GM19452 (cell line): ENCODE data around the gene ARHGAP26.
A peak's percentile ranks its signal among the peaks of the same experiment; 100 is the strongest.

ENCODE experiments used
- ATAC-seq: cut with Tn5 transposase; IDR thresholded peaks from one replicate; pipeline ENCODE4 v1.9.1; 2021; ENCODE audit not compliant: unreplicated experiment

ARHGAP26 gene

GRCh38 chr5:143229896-143230675, 459.9 kb downstream of the ARHGAP26 start:
- peak; percentile 87 for ATAC-seq

- ATAC-seq = peak; percentile 2
Measured at GRCh38 chr5:143230676-143230996, 460.5 kb downstream of the ARHGAP26 start.

GRCh38 chr5:143231416-143231815, 461.2 kb downstream of the ARHGAP26 start:
- ATAC-seq = no peak

GRCh38 chr5:143231973-143232812, 462.0 kb downstream of the ARHGAP26 start:
- ATAC-seq = peak; percentile 38

- no peak for ATAC-seq
Measured at GRCh38 chr5:143233031-143233430, 462.9 kb downstream of the ARHGAP26 start.

GRCh38 chr5:143234162-143234842, 464.1 kb downstream of the ARHGAP26 start:
- no peak for ATAC-seq

- ATAC-seq = no peak
Measured at GRCh38 chr5:143235423-143235822, 465.2 kb downstream of the ARHGAP26 start.

- no peak for ATAC-seq
Measured at GRCh38 chr5:143236682-143237081, 466.5 kb downstream of the ARHGAP26 start.

- no peak for ATAC-seq
Measured at GRCh38 chr5:143237664-143238063, 467.5 kb downstream of the ARHGAP26 start.

- no peak for ATAC-seq
Measured at GRCh38 chr5:143238620-143239019, 468.4 kb downstream of the ARHGAP26 start.

GRCh38 chr5:143239882-143240518, 469.8 kb downstream of the ARHGAP26 start:
- ATAC-seq = no peak

- no peak for ATAC-seq
Measured at GRCh38 chr5:143241892-143242291, 471.7 kb downstream of the ARHGAP26 start.

GRCh38 chr5:143243103-143243502, 472.9 kb downstream of the ARHGAP26 start:
- ATAC-seq = no peak

GRCh38 chr5:143244000-143244736, 474.0 kb downstream of the ARHGAP26 start:
- ATAC-seq = no peak

- ATAC-seq = no peak
Measured at GRCh38 chr5:143244990-143245389, 474.8 kb downstream of the ARHGAP26 start.

GRCh38 chr5:143245929-143246561, 475.9 kb downstream of the ARHGAP26 start:
- no peak for ATAC-seq

GRCh38 chr5:143247134-143247815, 477.1 kb downstream of the ARHGAP26 start:
- no peak for ATAC-seq

- ATAC-seq = no peak
Measured at GRCh38 chr5:143248391-143248790, 478.2 kb downstream of the ARHGAP26 start.

- ATAC-seq = no peak
Measured at GRCh38 chr5:143248822-143249579, 478.8 kb downstream of the ARHGAP26 start.
